Testis (tissue), 2 donors: ENCODE data around the gene TP53.

ENCODE experiments used
- CTCF ChIP-seq, 3 experiments: fragments of 450-650 bp in 2 of 3; fragments of 200-600 bp in 1 of 3; sonication (generic) in 1 of 3; IDR thresholded peaks; one replicate each; pipeline ENCODE4 v1.5.1; 2016 to 2019; ENCODE audit warnings: antibody characterized with exemption in 3 of 3, mild to moderate bottlenecking in 2 of 3, moderate library complexity in 1 of 3
- POLR2A ChIP-seq: fragments of 450-650 bp; IDR thresholded peaks from one replicate; pipeline ENCODE4 v1.6.1; 2017; ENCODE audit warnings: antibody characterized with exemption, mild to moderate bottlenecking, moderate library complexity

- TF ChIP-seq POLR2A (no peak), CTCF (IDR thresholded peaks at IDR 0.05) (peak in 1 of 3 experiments; percentile 25)
These were observed 14.1 kb downstream of the TP53 start for GRCh38 chr17:7673239-7673638.
